Panc1 (cell line): ENCODE measurements around the gene MTNR1B. TPM values are rescaled to one million over a fixed set of nuclear protein-coding genes. Genes with fewer than 3 reads are reported as not detected.

Source experiments
- ATAC-seq: fragments of 200-7000 bp; cut with Tn5 transposase; 2 replicates; pipeline ENCODE4 v1.9.1; 2020; ENCODE audit warnings: mild to moderate bottlenecking, moderate library complexity
- BruUV-seq: library from RNA; stranded (reverse); fragments of 400-500 nt; replicated peaks from 2 replicates; lab custom pipeline; 2021; lab: Mats Ljungman, UMichigan
- CTCF ChIA-PET: fragments of 300-600 bp; sonication (Branson Sonifier 250); formaldehyde crosslinking; loops from one replicate; lab custom pipeline; 2022; ENCODE audit warnings: antibody characterized with exemption; lab: Charles Lee
- POLR2A ChIA-PET: fragments of 300-600 bp; sonication (Branson Sonifier 250); formaldehyde crosslinking; loops from one replicate; lab custom pipeline; 2022; ENCODE audit warnings: antibody characterized with exemption; lab: Charles Lee
- DNase-seq: peaks from one replicate; pipeline ENCODE4 v3.0.0-alpha.2; 2010; ENCODE audit warnings: low read depth, low spot score
- H3K27ac ChIP-seq: 2 replicates; pipeline ENCODE4 v1.5.1; 2011; ENCODE audit warnings: mild to moderate bottlenecking, low read length, inconsistent platforms
- H3K27me3 ChIP-seq: fragments of 200-500 bp; sonication (Bioruptor generic); 2 replicates; pipeline ENCODE4 v1.6.0; 2014; ENCODE audit warnings: low read length, inconsistent platforms; ENCODE audit not compliant: control insufficient read depth, insufficient read depth
- H3K36me3 ChIP-seq: fragments of 200-500 bp; sonication (Bioruptor generic); 2 replicates; pipeline ENCODE4 v1.5.1; 2014; ENCODE audit warnings: inconsistent platforms, mild to moderate bottlenecking, low read length, moderate library complexity; ENCODE audit not compliant: control insufficient read depth, insufficient read depth
- H3K4me1 ChIP-seq: 2 replicates; pipeline ENCODE4 v1.5.1; 2011; ENCODE audit warnings: inconsistent platforms, mild to moderate bottlenecking, low read length, moderate library complexity; ENCODE audit not compliant: control insufficient read depth, insufficient read depth
- H3K4me3 ChIP-seq, 2 experiments: 2 replicates each; pipeline ENCODE4 v1.5.1; 2011 to 2012; ENCODE audit warnings: low read depth in 2 of 2, low read length in 2 of 2, mild to moderate bottlenecking in 2 of 2, inconsistent platforms in 1 of 2, moderate library complexity in 1 of 2
- H3K9me3 ChIP-seq: fragments of 200-500 bp; sonication (Bioruptor generic); 2 replicates; pipeline ENCODE4 v1.5.1; 2014; ENCODE audit warnings: low read depth, mild to moderate bottlenecking, inconsistent platforms, low read length, moderate library complexity; ENCODE audit not compliant: control insufficient read depth, insufficient read depth
- CTCF ChIP-seq: fragments of 450-650 bp; IDR thresholded peaks from 2 replicates; pipeline ENCODE4 v1.5.1; 2017; ENCODE audit warnings: mild to moderate bottlenecking
- POLR2AphosphoS5 ChIP-seq: IDR thresholded peaks from 2 replicates; pipeline ENCODE4 v1.6.1; 2012; ENCODE audit warnings: mild to moderate bottlenecking, low read depth, low read length, moderate library complexity
- SIN3A ChIP-seq: IDR thresholded peaks from 2 replicates; pipeline ENCODE4 v1.6.1; 2012; ENCODE audit warnings: low read depth, mild to moderate bottlenecking, low read length, moderate library complexity, borderline replicate concordance; ENCODE audit not compliant: insufficient read depth
- TCF7L2 ChIP-seq: IDR thresholded peaks from 2 replicates; pipeline ENCODE4 v1.6.1; 2011; ENCODE audit warnings: mild to moderate bottlenecking, low read depth, low read length, inconsistent platforms
- in situ Hi-C: cut with HindIII; loops from 2 replicates; pipeline ENCODE4 v1.10.0; 2016; ENCODE audit warnings: low sequenced_read_pairs, low pct_unique_long_range_greater_than_20kb
- intact Hi-C: fragments of 100-400 bp; cut with micrococcal nuclease; formaldehyde crosslinking; loops from one replicate; pipeline ENCODE4 v1.10.0; 2022; ENCODE audit not compliant: unreplicated experiment
- total RNA-seq: library from RNA; stranded (reverse); gene quantifications from one replicate; pipeline ENCODE4 v1.2.1, GENCODE V29; 2021; ENCODE audit not compliant: unreplicated experiment
- TF ChIP-seq, protein P1 (sequence below), 2 experiments: IDR thresholded peaks; 2 replicates each; pipeline ENCODE4 v1.6.1; 2011 to 2012; ENCODE audit warnings: low read depth in 2 of 2, control low read depth in 1 of 2, low read length in 1 of 2, mild to moderate bottlenecking in 1 of 2, moderate library complexity in 1 of 2; ENCODE audit not compliant: insufficient read depth in 1 of 2

Gene MTNR1B
- total RNA-seq, 1 experiment from 2014 or later: not detected

DNA sequence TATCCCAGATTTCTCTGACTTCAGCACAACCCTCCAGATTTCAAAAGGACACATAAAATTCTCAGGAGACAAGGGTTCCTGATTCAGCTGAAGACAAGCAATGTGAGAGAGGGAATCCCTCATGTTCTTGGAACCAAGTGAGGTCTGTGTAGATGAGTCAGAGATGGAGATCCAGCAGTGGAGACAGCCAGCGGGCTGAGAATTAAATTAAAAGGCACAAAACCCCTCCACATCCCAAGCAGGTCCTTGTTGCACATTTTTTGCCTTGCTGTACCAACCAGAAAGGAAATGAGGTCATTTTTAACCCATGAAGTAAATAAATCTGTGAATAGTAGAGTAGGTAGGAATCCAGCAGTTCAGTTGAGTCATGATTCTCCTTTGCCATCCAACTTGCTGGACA, 9.7 kb downstream of the MTNR1B start:
- H3K9me3 ChIP-seq: no peaks in the 10 kb centered on the region
- no peaks in the 10 kb centered on the region for H3K4me1 ChIP-seq
- no peaks in the 10 kb centered on the region for H3K36me3 ChIP-seq
- H3K27ac ChIP-seq: no peak overlapping the region
- H3K27me3 ChIP-seq: no peaks in the 10 kb centered on the region; the same call in 1 of the 2 replicates
- no TSS peak for BruUV-seq
- ATAC-seq (no peak), DNase-seq (no peak)
- CTCF ChIA-PET: no interaction called here
- intact Hi-C loops: no loop called here
- POLR2A ChIA-PET: no interaction called here
- TF ChIP-seq, protein P1, sequence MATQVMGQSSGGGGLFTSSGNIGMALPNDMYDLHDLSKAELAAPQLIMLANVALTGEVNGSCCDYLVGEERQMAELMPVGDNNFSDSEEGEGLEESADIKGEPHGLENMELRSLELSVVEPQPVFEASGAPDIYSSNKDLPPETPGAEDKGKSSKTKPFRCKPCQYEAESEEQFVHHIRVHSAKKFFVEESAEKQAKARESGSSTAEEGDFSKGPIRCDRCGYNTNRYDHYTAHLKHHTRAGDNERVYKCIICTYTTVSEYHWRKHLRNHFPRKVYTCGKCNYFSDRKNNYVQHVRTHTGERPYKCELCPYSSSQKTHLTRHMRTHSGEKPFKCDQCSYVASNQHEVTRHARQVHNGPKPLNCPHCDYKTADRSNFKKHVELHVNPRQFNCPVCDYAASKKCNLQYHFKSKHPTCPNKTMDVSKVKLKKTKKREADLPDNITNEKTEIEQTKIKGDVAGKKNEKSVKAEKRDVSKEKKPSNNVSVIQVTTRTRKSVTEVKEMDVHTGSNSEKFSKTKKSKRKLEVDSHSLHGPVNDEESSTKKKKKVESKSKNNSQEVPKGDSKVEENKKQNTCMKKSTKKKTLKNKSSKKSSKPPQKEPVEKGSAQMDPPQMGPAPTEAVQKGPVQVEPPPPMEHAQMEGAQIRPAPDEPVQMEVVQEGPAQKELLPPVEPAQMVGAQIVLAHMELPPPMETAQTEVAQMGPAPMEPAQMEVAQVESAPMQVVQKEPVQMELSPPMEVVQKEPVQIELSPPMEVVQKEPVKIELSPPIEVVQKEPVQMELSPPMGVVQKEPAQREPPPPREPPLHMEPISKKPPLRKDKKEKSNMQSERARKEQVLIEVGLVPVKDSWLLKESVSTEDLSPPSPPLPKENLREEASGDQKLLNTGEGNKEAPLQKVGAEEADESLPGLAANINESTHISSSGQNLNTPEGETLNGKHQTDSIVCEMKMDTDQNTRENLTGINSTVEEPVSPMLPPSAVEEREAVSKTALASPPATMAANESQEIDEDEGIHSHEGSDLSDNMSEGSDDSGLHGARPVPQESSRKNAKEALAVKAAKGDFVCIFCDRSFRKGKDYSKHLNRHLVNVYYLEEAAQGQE (IDR thresholded peaks at IDR 0.05; ENCODE audit: insufficient read depth in 1 of 2, low read depth in 2 of 2, low read length in 1 of 2): no peak
- TF ChIP-seq POLR2AphosphoS5 (no peak), SIN3A (no peak), TCF7L2 (no peak), CTCF (no peak)
- H3K4me3 ChIP-seq: no peak overlapping the region
- in situ Hi-C loops: no loop called here

DNA sequence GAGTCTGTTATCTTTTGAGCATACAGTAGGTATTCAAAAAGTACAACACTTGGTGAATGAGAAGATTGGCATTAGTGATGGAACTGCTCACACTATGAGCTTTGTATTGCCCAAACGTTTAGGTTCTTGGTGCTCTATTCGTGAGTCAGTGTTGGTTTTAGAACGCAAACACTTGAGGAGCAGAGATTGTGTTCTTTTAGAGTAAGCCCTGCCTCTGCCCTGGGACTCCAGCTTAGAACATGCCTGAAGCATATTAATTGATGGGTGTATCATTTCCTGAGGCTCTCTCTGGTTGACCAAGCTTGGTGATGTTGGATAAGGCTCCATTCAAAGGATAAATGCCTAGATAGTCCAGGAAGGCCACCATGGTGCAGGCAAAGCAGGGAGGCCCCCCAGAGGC, 10.9 kb downstream of the MTNR1B start:
- Histone ChIP-seq H3K4me1 (no peaks in the 10 kb centered on the region), H3K9me3 (no peaks in the 10 kb centered on the region), H3K4me3 (no peak overlapping the region), H3K27ac (no peak overlapping the region), H3K36me3 (no peaks in the 10 kb centered on the region), H3K27me3 (no peaks in the 10 kb centered on the region; the same call in 1 of the 2 replicates)
- intact Hi-C loops (no loop called here), in situ Hi-C loops (no loop called here)
- BruUV-seq: no TSS peak
- POLR2A ChIA-PET: no interaction called here
- ATAC-seq (no peak), DNase-seq (no peak)
- TF ChIP-seq CTCF (no peak), POLR2AphosphoS5 (no peak), SIN3A (no peak), TCF7L2 (no peak)
- TF ChIP-seq, protein P1 (IDR thresholded peaks at IDR 0.05; ENCODE audit: insufficient read depth in 1 of 2, low read depth in 2 of 2, low read length in 1 of 2): no peak
- CTCF ChIA-PET: no interaction called here
